IPS-18a (cell line): ENCODE data around the gene GRM5.
"Not testable (repeated sequence)": the region's sequence is repeated elsewhere in the genome, so short reads cannot be mapped to it uniquely, and the experiment has no call there.

Experiments used
- H3K27ac ChIP-seq: one replicate; pipeline ENCODE4 v1.5.1; 2013; ENCODE audit warnings: low read length
- H3K27me3 ChIP-seq: one replicate; pipeline ENCODE4 v1.6.1; 2013; ENCODE audit warnings: mild to moderate bottlenecking, low read length; ENCODE audit not compliant: control insufficient read depth, insufficient read depth
- H3K36me3 ChIP-seq: one replicate; pipeline ENCODE4 v1.6.1; 2013; ENCODE audit warnings: low read depth, low read length; ENCODE audit not compliant: control insufficient read depth
- H3K4me1 ChIP-seq: one replicate; pipeline ENCODE4 v1.6.1; 2013; ENCODE audit warnings: low read depth, low read length; ENCODE audit not compliant: control insufficient read depth
- H3K4me3 ChIP-seq: one replicate; pipeline ENCODE4 v1.5.1; 2013; ENCODE audit warnings: low read length
- H3K9ac ChIP-seq: one replicate; pipeline ENCODE4 v1.6.1; 2013; ENCODE audit warnings: mild to moderate bottlenecking, low read length, moderate library complexity
- H3K9me3 ChIP-seq: one replicate; pipeline ENCODE4 v1.6.1; 2013; ENCODE audit warnings: low read depth, low read length; ENCODE audit not compliant: control insufficient read depth

GRM5 gene

GRCh38 chr11:89065651-89066201 lies at the start of gene GRM5:
Gene GRM5 (minus strand): TSS chr11:89065982. CDS start chr11:89047872, 18,110 bp downstream.
- H3K9me3 ChIP-seq, H3K4me1 ChIP-seq, H3K36me3 ChIP-seq, H3K9ac ChIP-seq, H3K27ac ChIP-seq: not testable (repeated sequence)
- Histone ChIP-seq H3K27me3 (peaks cover 65% of the 10 kb centered on the region), H3K4me3 (peak within 1 kb of the TSS; percentile 39)

- H3K27me3 ChIP-seq, H3K36me3 ChIP-seq, H3K4me3 ChIP-seq, H3K27ac ChIP-seq, H3K9ac ChIP-seq, H3K4me1 ChIP-seq, H3K9me3 ChIP-seq: not testable (repeated sequence)
These were observed 32.2 kb upstream of the GRM5 start for GRCh38 chr11:89097956-89098355.

GRCh38 chr11:89093806-89094205 lies 28.0 kb upstream of the GRM5 start:
- not testable (repeated sequence) for H3K4me3 ChIP-seq, H3K9ac ChIP-seq, H3K36me3 ChIP-seq, H3K27ac ChIP-seq, H3K9me3 ChIP-seq, H3K27me3 ChIP-seq, H3K4me1 ChIP-seq

GRCh38 chr11:89084951-89085350 lies 19.2 kb upstream of the GRM5 start:
- not testable (repeated sequence) for H3K36me3 ChIP-seq, H3K27me3 ChIP-seq, H3K27ac ChIP-seq, H3K9ac ChIP-seq, H3K9me3 ChIP-seq, H3K4me3 ChIP-seq, H3K4me1 ChIP-seq

GRCh38 chr11:89070911-89071310 lies 5.1 kb upstream of the GRM5 start:
- not testable (repeated sequence) for H3K4me1 ChIP-seq, H3K36me3 ChIP-seq, H3K4me3 ChIP-seq, H3K9me3 ChIP-seq, H3K27ac ChIP-seq, H3K9ac ChIP-seq
- peaks cover 20% of the 10 kb centered on the region for H3K27me3 ChIP-seq

GRCh38 chr11:89067264-89067663 lies 1.5 kb upstream of the GRM5 start:
- Histone ChIP-seq H3K9me3 (no peaks in the 10 kb centered on the region), H3K4me1 (no peaks in the 10 kb centered on the region), H3K4me3 (no peak overlapping the region), H3K36me3 (no peaks in the 10 kb centered on the region), H3K27me3 (peaks cover 56% of the 10 kb centered on the region), H3K9ac (no peak overlapping the region), H3K27ac (no peak overlapping the region)

GRCh38 chr11:89065066-89065465 lies 716 bp downstream of the GRM5 start:
- Histone ChIP-seq H3K27me3 (peaks cover 65% of the 10 kb centered on the region), H3K27ac (no peak overlapping the region), H3K36me3 (no peaks in the 10 kb centered on the region), H3K9me3 (no peaks in the 10 kb centered on the region), H3K4me3 (peak overlapping the region; percentile 35), H3K9ac (no peak overlapping the region), H3K4me1 (no peaks in the 10 kb centered on the region)

GRCh38 chr11:89063481-89063951 lies 2.3 kb downstream of the GRM5 start:
- H3K27ac ChIP-seq, H3K9ac ChIP-seq, H3K9me3 ChIP-seq, H3K36me3 ChIP-seq, H3K4me1 ChIP-seq: not testable (repeated sequence)
- Histone ChIP-seq H3K27me3 (peaks cover 65% of the 10 kb centered on the region), H3K4me3 (peak overlapping the region; percentile 40)

- H3K4me1 ChIP-seq, H3K9ac ChIP-seq, H3K27ac ChIP-seq, H3K9me3 ChIP-seq, H3K36me3 ChIP-seq: not testable (repeated sequence)
- peak overlapping the region; percentile 40 for H3K4me3 ChIP-seq
- H3K27me3 ChIP-seq = peaks cover 64% of the 10 kb centered on the region
These were observed 2.9 kb downstream of the GRM5 start for GRCh38 chr11:89062771-89063298.

- not testable (repeated sequence) for H3K9me3 ChIP-seq, H3K27ac ChIP-seq, H3K4me1 ChIP-seq, H3K4me3 ChIP-seq, H3K36me3 ChIP-seq, H3K9ac ChIP-seq
- peaks cover 54% of the 10 kb centered on the region for H3K27me3 ChIP-seq
These were observed 3.9 kb downstream of the GRM5 start for GRCh38 chr11:89061839-89062238.

GRCh38 chr11:89057406-89057805 lies 8.4 kb downstream of the GRM5 start:
- not testable (repeated sequence) for H3K36me3 ChIP-seq, H3K4me1 ChIP-seq, H3K9me3 ChIP-seq, H3K27ac ChIP-seq, H3K9ac ChIP-seq, H3K4me3 ChIP-seq, H3K27me3 ChIP-seq

GRCh38 chr11:89052220-89052619 lies 13.6 kb downstream of the GRM5 start:
- Histone ChIP-seq H3K9me3 (no peaks in the 10 kb centered on the region), H3K4me3 (no peak overlapping the region), H3K27ac (no peak overlapping the region), H3K9ac (no peak overlapping the region), H3K27me3 (no peaks in the 10 kb centered on the region), H3K36me3 (no peaks in the 10 kb centered on the region), H3K4me1 (no peaks in the 10 kb centered on the region)
